HepG2 (cell line): Measurements from ENCODE around the gene LZTR1. TPM values are rescaled to one million over a fixed set of nuclear protein-coding genes. Genes with fewer than 3 reads are reported as not detected.

Experiments used
- CC2D1A ChIP-seq: sonication (generic); formaldehyde crosslinking; IDR thresholded peaks from 2 replicates; pipeline ENCODE4 v1.8.1; 2023; ENCODE audit warnings: mild to moderate bottlenecking, missing genetic modification reagents
- JDP2 ChIP-seq: sonication (generic); formaldehyde crosslinking; IDR thresholded peaks from 2 replicates; pipeline ENCODE4 v1.8.1; 2022; ENCODE audit warnings: missing genetic modification reagents, borderline replicate concordance
- NBN ChIP-seq: fragments of 450-650 bp; conservative IDR thresholded peaks from 2 replicates; pipeline ENCODE4 v1.6.1; 2017
- RAD21 ChIP-seq: fragments of 450-650 bp; formaldehyde crosslinking; IDR thresholded peaks from 2 replicates; pipeline ENCODE4 v1.5.0; 2020; ENCODE audit warnings: mild to moderate bottlenecking
- SETDB1 ChIP-seq: sonication (generic); formaldehyde crosslinking; IDR thresholded peaks from 2 replicates; pipeline ENCODE4 v1.5.1; 2020; ENCODE audit warnings: missing genetic modification reagents, mild to moderate bottlenecking, borderline replicate concordance
- ZBTB21 ChIP-seq: sonication (generic); formaldehyde crosslinking; IDR thresholded peaks from 2 replicates; pipeline ENCODE4 v1.4.0; 2020; ENCODE audit warnings: missing genetic modification reagents
- ZNF34 ChIP-seq: sonication (generic); formaldehyde crosslinking; IDR thresholded peaks from 2 replicates; pipeline ENCODE4 v1.4.0; 2020; ENCODE audit warnings: mild to moderate bottlenecking, missing genetic modification reagents, borderline replicate concordance
- ZSCAN20 ChIP-seq: sonication (generic); formaldehyde crosslinking; IDR thresholded peaks from 2 replicates; pipeline ENCODE4 v1.4.0; 2020; ENCODE audit warnings: missing genetic modification reagents, mild to moderate bottlenecking, borderline replicate concordance
- polyA plus RNA-seq, 8 experiments: library from polyadenylated mRNA; depleted of rRNA in 3 of 8; stranded (reverse) in 7 of 8; unstranded in 1 of 8; fragments of >200 nt; fragmentation: Illumina TruSeq in 4 of 8; extraction: Trizol in 4 of 8; gene quantifications; 2 replicates each; pipeline versions ENCODE4 v1.2.1 to v1.2.3, GENCODE V29; 2011 to 2016; ENCODE audit warnings: low read depth in 4 of 8, missing spikeins in 1 of 8, mixed read lengths in 1 of 8; ENCODE audit not compliant: insufficient read depth in 1 of 8
- total RNA-seq, 5 experiments: library from RNA; depleted of rRNA; stranded (reverse); fragments of >200 nt; fragmentation: Illumina TruSeq; extraction: Trizol; gene quantifications; 2 replicates each; pipeline ENCODE4 v1.2.3, GENCODE V29; 2016; ENCODE audit warnings: low read depth in 1 of 5
- TF ChIP-seq, protein P1 (sequence below): sonication (generic); formaldehyde crosslinking; IDR thresholded peaks from 2 replicates; pipeline ENCODE4 v1.8.1; 2023; ENCODE audit warnings: mild to moderate bottlenecking, inconsistent platforms, moderate library complexity, missing genetic modification reagents, borderline replicate concordance
- TF ChIP-seq, protein P2 (sequence below): sonication (generic); formaldehyde crosslinking; IDR thresholded peaks from 2 replicates; pipeline ENCODE4; 2020; ENCODE audit warnings: missing genetic modification reagents, mild to moderate bottlenecking, borderline replicate concordance

The LZTR1 gene
- total and polyA plus RNA-seq, 2 of the 13 experiments (the other 11 are each of a cell fraction or from before 2014, with no cell fraction given), result 21.8 to 22.4 TPM

DNA sequence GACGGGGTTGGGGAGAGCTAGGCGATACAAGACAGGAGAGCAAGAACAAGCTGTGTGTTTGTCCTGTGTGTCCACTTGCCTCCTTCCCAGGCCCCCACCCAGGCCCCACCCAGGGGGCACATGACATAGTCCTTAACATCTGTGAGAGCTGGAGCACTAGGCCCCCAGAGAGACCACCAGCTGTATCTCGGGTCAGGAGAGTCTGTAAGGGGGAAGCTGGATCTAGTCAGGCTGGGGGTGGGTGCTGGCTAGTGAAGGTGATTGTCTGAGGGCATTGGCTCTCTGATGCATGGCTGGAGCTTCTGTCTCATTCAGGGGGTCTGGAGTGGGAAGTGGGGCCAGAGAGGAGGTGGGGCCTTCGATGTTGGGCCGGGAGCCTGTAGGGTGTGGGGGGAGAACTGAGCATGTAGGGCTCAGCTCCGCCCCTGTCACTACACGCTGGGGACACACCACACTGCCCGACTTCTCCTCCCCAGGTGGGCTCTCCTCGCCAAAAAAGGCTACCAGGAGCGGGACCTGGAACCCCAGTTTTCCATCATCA is 33.4 kb downstream of the LZTR1 start (continued):
- TF ChIP-seq, protein P1, sequence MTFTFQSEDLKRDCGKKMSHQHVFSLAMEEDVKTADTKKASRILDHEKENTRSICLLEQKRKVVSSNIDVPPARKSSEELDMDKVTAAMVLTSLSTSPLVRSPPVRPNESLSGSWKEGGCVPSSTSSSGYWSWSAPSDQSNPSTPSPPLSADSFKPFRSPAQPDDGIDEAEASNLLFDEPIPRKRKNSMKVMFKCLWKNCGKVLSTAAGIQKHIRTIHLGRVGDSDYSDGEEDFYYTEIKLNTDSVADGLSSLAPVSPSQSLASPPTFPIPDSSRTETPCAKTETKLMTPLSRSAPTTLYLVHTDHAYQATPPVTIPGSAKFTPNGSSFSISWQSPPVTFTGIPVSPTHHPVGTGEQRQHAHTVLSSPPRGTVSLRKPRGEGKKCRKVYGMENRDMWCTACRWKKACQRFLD (CRISPR knock-in tag), result no peak
- TF ChIP-seq ZNF34 (CRISPR knock-in tag), result no peak
- no peak for TF ChIP-seq ZSCAN20
- no peak for TF ChIP-seq RAD21
- no peak for TF ChIP-seq ZBTB21 (CRISPR knock-in tag)
- no peak for TF ChIP-seq JDP2 (CRISPR knock-in tag)
- no peak for TF ChIP-seq NBN
- TF ChIP-seq SETDB1 (CRISPR knock-in tag), result no peak
- TF ChIP-seq, protein P2, sequence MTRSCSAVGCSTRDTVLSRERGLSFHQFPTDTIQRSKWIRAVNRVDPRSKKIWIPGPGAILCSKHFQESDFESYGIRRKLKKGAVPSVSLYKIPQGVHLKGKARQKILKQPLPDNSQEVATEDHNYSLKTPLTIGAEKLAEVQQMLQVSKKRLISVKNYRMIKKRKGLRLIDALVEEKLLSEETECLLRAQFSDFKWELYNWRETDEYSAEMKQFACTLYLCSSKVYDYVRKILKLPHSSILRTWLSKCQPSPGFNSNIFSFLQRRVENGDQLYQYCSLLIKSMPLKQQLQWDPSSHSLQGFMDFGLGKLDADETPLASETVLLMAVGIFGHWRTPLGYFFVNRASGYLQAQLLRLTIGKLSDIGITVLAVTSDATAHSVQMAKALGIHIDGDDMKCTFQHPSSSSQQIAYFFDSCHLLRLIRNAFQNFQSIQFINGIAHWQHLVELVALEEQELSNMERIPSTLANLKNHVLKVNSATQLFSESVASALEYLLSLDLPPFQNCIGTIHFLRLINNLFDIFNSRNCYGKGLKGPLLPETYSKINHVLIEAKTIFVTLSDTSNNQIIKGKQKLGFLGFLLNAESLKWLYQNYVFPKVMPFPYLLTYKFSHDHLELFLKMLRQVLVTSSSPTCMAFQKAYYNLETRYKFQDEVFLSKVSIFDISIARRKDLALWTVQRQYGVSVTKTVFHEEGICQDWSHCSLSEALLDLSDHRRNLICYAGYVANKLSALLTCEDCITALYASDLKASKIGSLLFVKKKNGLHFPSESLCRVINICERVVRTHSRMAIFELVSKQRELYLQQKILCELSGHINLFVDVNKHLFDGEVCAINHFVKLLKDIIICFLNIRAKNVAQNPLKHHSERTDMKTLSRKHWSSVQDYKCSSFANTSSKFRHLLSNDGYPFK (CRISPR knock-in tag), result no peak
- TF ChIP-seq CC2D1A (CRISPR knock-in tag), result no peak
